H9 (cell line): ENCODE measurements around the gene ANKS3. TPM values are rescaled to one million over a fixed set of nuclear protein-coding genes. Genes with fewer than 3 reads are reported as not detected.

ENCODE experiments used
- DNase-seq: peaks from one replicate; pipeline ENCODE4 v3.0.0-alpha.2; 2017
- H2AFZ ChIP-seq: one replicate; pipeline ENCODE4 v1.6.1; 2013; ENCODE audit warnings: mild to moderate bottlenecking, low read length, control low read depth, moderate library complexity
- H2AK5ac ChIP-seq: 2 replicates; pipeline ENCODE4 v1.6.1; 2013; ENCODE audit warnings: low read length, control low read depth, mixed read lengths; ENCODE audit not compliant: insufficient read length
- H2BK120ac ChIP-seq: one replicate; pipeline ENCODE4 v1.6.1; 2013; ENCODE audit warnings: low read depth, mild to moderate bottlenecking, low read length, control low read depth, inconsistent platforms; ENCODE audit not compliant: poor library complexity, severe bottlenecking
- H2BK12ac ChIP-seq: 2 replicates; pipeline ENCODE4 v1.6.1; 2013; ENCODE audit warnings: low read length, control low read depth, mixed read lengths, low read depth; ENCODE audit not compliant: insufficient read length
- H2BK15ac ChIP-seq: 2 replicates; pipeline ENCODE4 v1.6.1; 2013; ENCODE audit warnings: low read depth, low read length, control low read depth
- H2BK20ac ChIP-seq: one replicate; pipeline ENCODE4 v1.6.1; 2013; ENCODE audit warnings: low read depth, mild to moderate bottlenecking, low read length, control low read depth, inconsistent platforms; ENCODE audit not compliant: poor library complexity, severe bottlenecking
- H2BK5ac ChIP-seq: 2 replicates; pipeline ENCODE4 v1.6.1; 2013; ENCODE audit warnings: low read length, control low read depth, mixed read lengths; ENCODE audit not compliant: insufficient read length
- H3K14ac ChIP-seq: 2 replicates; pipeline ENCODE4 v1.6.1; 2013; ENCODE audit warnings: low read length, control low read depth; ENCODE audit not compliant: insufficient read depth
- H3K18ac ChIP-seq: 2 replicates; pipeline ENCODE4 v1.6.1; 2013; ENCODE audit warnings: low read depth, mild to moderate bottlenecking, mixed read lengths, low read length, control low read depth; ENCODE audit not compliant: insufficient read length
- H3K23ac ChIP-seq: 2 replicates; pipeline ENCODE4 v1.6.1; 2013; ENCODE audit warnings: low read length, control low read depth, mixed read lengths, low read depth; ENCODE audit not compliant: insufficient read length
- H3K23me2 ChIP-seq: 2 replicates; pipeline ENCODE4 v1.6.1; 2013; ENCODE audit warnings: low read depth, mild to moderate bottlenecking, mixed read lengths, low read length, control low read depth; ENCODE audit not compliant: insufficient read length, poor library complexity, severe bottlenecking
- H3K27ac ChIP-seq: 2 replicates; pipeline ENCODE4 v1.5.1; 2013; ENCODE audit warnings: low read length, control low read depth, mixed read lengths, low read depth; ENCODE audit not compliant: insufficient read length
- H3K27me3 ChIP-seq: 2 replicates; pipeline ENCODE4 v1.6.1; 2013; ENCODE audit warnings: low read length, control low read depth, inconsistent platforms; ENCODE audit not compliant: insufficient read depth
- H3K4ac ChIP-seq: 2 replicates; pipeline ENCODE4 v1.6.1; 2013; ENCODE audit warnings: low read depth, mild to moderate bottlenecking, control low read depth, inconsistent platforms, low read length, moderate library complexity
- H3K4me1 ChIP-seq: 2 replicates; pipeline ENCODE4 v1.6.1; 2013; ENCODE audit warnings: low read length, control low read depth, inconsistent platforms; ENCODE audit not compliant: insufficient read depth
- H3K4me2 ChIP-seq: 2 replicates; pipeline ENCODE4 v1.6.1; 2013; ENCODE audit warnings: low read length, control low read depth, mixed read lengths; ENCODE audit not compliant: insufficient read length, insufficient read depth
- H3K56ac ChIP-seq: 2 replicates; pipeline ENCODE4 v1.6.1; 2013; ENCODE audit warnings: low read depth, mild to moderate bottlenecking, mixed read lengths, low read length, control low read depth; ENCODE audit not compliant: insufficient read length
- H3K79me1 ChIP-seq: 2 replicates; pipeline ENCODE4 v1.6.1; 2013; ENCODE audit warnings: low read depth, mild to moderate bottlenecking, moderate library complexity, low read length, control low read depth, inconsistent platforms; ENCODE audit not compliant: insufficient read depth, poor library complexity, severe bottlenecking
- H3K79me2 ChIP-seq: 2 replicates; pipeline ENCODE4 v1.6.1; 2013; ENCODE audit warnings: low read length, control low read depth, inconsistent platforms; ENCODE audit not compliant: insufficient read depth
- H3K9ac ChIP-seq: 2 replicates; pipeline ENCODE4 v1.6.1; 2013; ENCODE audit warnings: low read length, control low read depth, mixed read lengths; ENCODE audit not compliant: insufficient read length; ENCODE audit errors: extremely low read depth
- H3K9me3 ChIP-seq: one replicate; pipeline ENCODE4 v1.6.1; 2013; ENCODE audit warnings: low read depth, low read length, inconsistent platforms; ENCODE audit not compliant: control insufficient read depth
- H3T11ph ChIP-seq: one replicate; pipeline ENCODE4 v1.6.1; 2013; ENCODE audit warnings: mild to moderate bottlenecking, low read length, control low read depth, inconsistent platforms
- H4K20me1 ChIP-seq: one replicate; pipeline ENCODE4 v1.6.1; 2013; ENCODE audit not compliant: control insufficient read depth, insufficient read length, insufficient read depth
- H4K5ac ChIP-seq: 2 replicates; pipeline ENCODE4 v1.6.1; 2013; ENCODE audit warnings: low read depth, mild to moderate bottlenecking, mixed read lengths, low read length, control low read depth; ENCODE audit not compliant: insufficient read length
- H4K8ac ChIP-seq: replicated peaks from 2 replicates; pipeline ENCODE4 v1.6.1; 2013; ENCODE audit warnings: low read length, control low read depth, mixed read lengths, low read depth; ENCODE audit not compliant: insufficient read length
- H4K91ac ChIP-seq: 2 replicates; pipeline ENCODE4 v1.6.1; 2013; ENCODE audit warnings: low read depth, mild to moderate bottlenecking, moderate library complexity, mixed read lengths, low read length, control low read depth; ENCODE audit not compliant: insufficient read length
- H3K27ac Mint-ChIP-seq, 3 experiments: 2 replicates in 2 of 3; 3 replicates in 1 of 3; pipeline ENCODE4 v1.8.0; 2020 to 2021; ENCODE audit warnings: mixed read lengths in 3 of 3, mild to moderate bottlenecking in 1 of 3, moderate library complexity in 1 of 3
- H3K27me3 Mint-ChIP-seq: 2 replicates; pipeline ENCODE4 v1.8.0; 2021; ENCODE audit warnings: low read depth, mild to moderate bottlenecking, moderate library complexity, mixed read lengths
- H3K36me3 Mint-ChIP-seq, 3 experiments: 2 replicates in 2 of 3; 3 replicates in 1 of 3; pipeline ENCODE4 v1.8.0; 2020 to 2021; ENCODE audit warnings: low read depth in 3 of 3, mixed read lengths in 3 of 3; ENCODE audit not compliant: insufficient read depth in 1 of 3
- H3K4me1 Mint-ChIP-seq, 2 experiments: 2 replicates each; pipeline ENCODE4 v1.8.0; 2020; ENCODE audit warnings: mixed read lengths in 2 of 2
- H3K4me3 Mint-ChIP-seq, 2 experiments: 2 replicates in 1 of 2; 3 replicates in 1 of 2; pipeline ENCODE4 v1.8.0; 2020 to 2021; ENCODE audit warnings: mild to moderate bottlenecking in 2 of 2, mixed read lengths in 2 of 2, moderate library complexity in 1 of 2
- H3K9me3 Mint-ChIP-seq, 2 experiments: 2 replicates in 1 of 2; 3 replicates in 1 of 2; pipeline ENCODE4 v1.8.0; 2020; ENCODE audit warnings: mild to moderate bottlenecking in 2 of 2, mixed read lengths in 2 of 2, moderate library complexity in 1 of 2
- WGBS: extraction: QIAGEN DNeasy Blood & Tissue Kit; methylation state at CpG from one replicate; pipeline ENCODE4 v1.1.7; 2013; ENCODE audit warnings: missing lambda C conversion rate, low lambda C conversion rate, mixed read lengths; ENCODE audit not compliant: insufficient read length; ENCODE audit errors: extremely low coverage; 5-methylcytosine and 5-hydroxymethylcytosine counted together
- total RNA-seq: library from RNA; stranded (reverse); gene quantifications from 2 replicates; pipeline ENCODE4 v1.2.1, GENCODE V29; 2021
- TF ChIP-seq, protein P1 (sequence below): fragments of 200-600 bp; sonication (generic); conservative IDR thresholded peaks from 3 replicates; pipeline ENCODE4 v1.8.0; 2021; ENCODE audit warnings: antibody characterized with exemption, mild to moderate bottlenecking

Gene ANKS3
- total RNA-seq, 1 experiment from 2014 or later = 32.0 TPM

DNA sequence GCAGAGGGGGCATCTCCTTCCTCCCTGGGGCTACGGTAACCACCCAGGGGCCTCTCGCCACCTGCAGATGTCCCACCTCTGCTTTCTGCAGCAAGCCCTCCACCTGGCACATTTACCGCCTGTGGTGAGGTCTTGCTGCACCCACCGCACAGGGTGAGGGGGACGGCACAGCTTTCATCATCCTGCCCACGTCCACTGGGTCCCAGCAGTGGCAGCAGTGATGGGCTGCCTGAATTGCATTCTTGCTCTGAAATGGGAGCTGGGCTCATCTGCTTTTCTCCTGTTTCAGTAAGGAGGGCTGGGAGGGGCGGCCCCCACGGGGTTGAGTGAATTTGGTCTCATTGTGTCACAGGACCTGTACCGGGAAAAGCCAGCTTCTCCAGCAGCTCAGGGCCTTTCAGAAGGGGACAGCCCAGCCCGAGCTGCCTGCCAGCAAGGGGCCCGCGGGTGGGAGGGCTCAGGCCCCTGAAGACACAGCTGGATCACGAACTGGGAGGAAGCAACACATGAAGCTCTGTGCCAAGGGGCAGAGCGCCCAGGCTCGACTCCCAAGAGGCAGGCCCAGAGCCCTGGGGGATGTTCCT lies 13.0 kb upstream of the ANKS3 start:
- no CpG with 5 or more reads among the region's 15 CpGs for WGBS
- peaks cover 16 to 27% of the 10 kb centered on the region in 2 experiments for H3K4me1 Mint-ChIP-seq
- no peak overlapping the region for H2BK5ac ChIP-seq

More for the DNA sequence above, 13.0 kb upstream of the ANKS3 start:
- no peak overlapping the region for H2AK5ac ChIP-seq
- H4K5ac ChIP-seq = no peak overlapping the region
- no peaks in the 10 kb centered on the region for H3K79me2 ChIP-seq
- no peaks in the 10 kb centered on the region for H3K23me2 ChIP-seq
- no peak overlapping the region for H3T11ph ChIP-seq
- no peak overlapping the region for H3K4ac ChIP-seq
- H4K8ac ChIP-seq = no peak overlapping the region
- Mint-ChIP-seq H3K9me3 (no peaks in the 10 kb centered on the region), H3K36me3 (peaks cover 3 to 16% (median 12%) of the 10 kb centered on the region in 3 experiments; a peak in 6 of 7 replicates), H3K4me3 (no peak overlapping the region), H3K27me3 (no peaks in the 10 kb centered on the region; the same call in 1 of the 2 replicates), H3K27ac (peak overlapping the region in 1 of 3 experiments; percentile 40; a peak in 1 of 7 replicates)
- no peak overlapping the region for H3K27ac ChIP-seq
- no peaks in the 10 kb centered on the region for H4K20me1 ChIP-seq
- H3K9ac ChIP-seq = no peak overlapping the region
- H3K23ac ChIP-seq = no peak overlapping the region
- H3K56ac ChIP-seq = no peak overlapping the region
- no peak overlapping the region for H2BK12ac ChIP-seq
- H4K91ac ChIP-seq = no peak overlapping the region
- H3K4me1 ChIP-seq = no peaks in the 10 kb centered on the region
- no peak overlapping the region for H3K14ac ChIP-seq
- no peaks in the 10 kb centered on the region for H3K79me1 ChIP-seq
- H2AFZ ChIP-seq = no peak overlapping the region
- no peaks in the 10 kb centered on the region for H3K27me3 ChIP-seq
- TF ChIP-seq, protein P1, sequence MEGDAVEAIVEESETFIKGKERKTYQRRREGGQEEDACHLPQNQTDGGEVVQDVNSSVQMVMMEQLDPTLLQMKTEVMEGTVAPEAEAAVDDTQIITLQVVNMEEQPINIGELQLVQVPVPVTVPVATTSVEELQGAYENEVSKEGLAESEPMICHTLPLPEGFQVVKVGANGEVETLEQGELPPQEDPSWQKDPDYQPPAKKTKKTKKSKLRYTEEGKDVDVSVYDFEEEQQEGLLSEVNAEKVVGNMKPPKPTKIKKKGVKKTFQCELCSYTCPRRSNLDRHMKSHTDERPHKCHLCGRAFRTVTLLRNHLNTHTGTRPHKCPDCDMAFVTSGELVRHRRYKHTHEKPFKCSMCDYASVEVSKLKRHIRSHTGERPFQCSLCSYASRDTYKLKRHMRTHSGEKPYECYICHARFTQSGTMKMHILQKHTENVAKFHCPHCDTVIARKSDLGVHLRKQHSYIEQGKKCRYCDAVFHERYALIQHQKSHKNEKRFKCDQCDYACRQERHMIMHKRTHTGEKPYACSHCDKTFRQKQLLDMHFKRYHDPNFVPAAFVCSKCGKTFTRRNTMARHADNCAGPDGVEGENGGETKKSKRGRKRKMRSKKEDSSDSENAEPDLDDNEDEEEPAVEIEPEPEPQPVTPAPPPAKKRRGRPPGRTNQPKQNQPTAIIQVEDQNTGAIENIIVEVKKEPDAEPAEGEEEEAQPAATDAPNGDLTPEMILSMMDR = no peak
- H2BK120ac ChIP-seq = no peak overlapping the region
- no peaks in the 10 kb centered on the region for H3K9me3 ChIP-seq
- H3K4me2 ChIP-seq = no peak overlapping the region
- DNase-seq = no peak
- H2BK15ac ChIP-seq = no peak overlapping the region
- no peak overlapping the region for H2BK20ac ChIP-seq
- H3K18ac ChIP-seq = no peak overlapping the region
